ENCODE results near the gene CROCC2. TPM values are rescaled to one million over a fixed set of nuclear protein-coding genes. Genes with fewer than 3 reads are reported as not detected.

CROCC2 gene
- polyA plus RNA-seq, 12 donors, result 0.08 to 0.70 (median 0.28) TPM; not detected in 2

GRCh38 chr2:240955306-240956170 is 49.4 kb downstream of the CROCC2 start:
- no peak for DNase-seq

GRCh38 chr2:240956171-240956934 is 50.2 kb downstream of the CROCC2 start:
- DNase-seq, result no peak

GRCh38 chr2:240956935-240957655 is 51.0 kb downstream of the CROCC2 start:
- no peak for DNase-seq

GRCh38 chr2:240957656-240958365 is 51.7 kb downstream of the CROCC2 start:
- DNase-seq, result no peak

GRCh38 chr2:240958366-240959213 is 52.5 kb downstream of the CROCC2 start:
- DNase-seq, result no peak

GRCh38 chr2:240959214-240959940 is 53.2 kb downstream of the CROCC2 start:
- no peak for DNase-seq

GRCh38 chr2:240959941-240960308 is 53.8 kb downstream of the CROCC2 start:
- no peak for DNase-seq

GRCh38 chr2:240960309-240960970 is 54.3 kb downstream of the CROCC2 start:
- DNase-seq, result no peak

- peak; percentile 34 for DNase-seq
These were observed 55.1 kb downstream of the CROCC2 start for GRCh38 chr2:240960971-240961876.

GRCh38 chr2:240961910-240962299 is 55.8 kb downstream of the CROCC2 start:
- no peak for DNase-seq

GRCh38 chr2:240962300-240963064 is 56.3 kb downstream of the CROCC2 start:
- DNase-seq, result peak; percentile 56

GRCh38 chr2:240963065-240963867 is 57.1 kb downstream of the CROCC2 start:
- DNase-seq, result no peak

- no peak for DNase-seq
These were observed 58.0 kb downstream of the CROCC2 start for GRCh38 chr2:240963868-240964703.

- no peak for DNase-seq
These were observed 58.7 kb downstream of the CROCC2 start for GRCh38 chr2:240964704-240965295.

GRCh38 chr2:240965296-240965904 is 59.3 kb downstream of the CROCC2 start:
- DNase-seq, result no peak

Data from muscle of arm (tissue), 12 donors.